GM23338 (cell line): ENCODE measurements around the gene COMMD10. TPM values are rescaled to one million over a fixed set of nuclear protein-coding genes. Genes with fewer than 3 reads are reported as not detected.

Source experiments
- ATAC-seq: fragments of 200-7000 bp; cut with Tn5 transposase; 3 replicates; pipeline ENCODE4 v1.9.1; 2020
- DNase-seq: peaks from one replicate; pipeline ENCODE4 v3.0.0-alpha.2; 2015; ENCODE audit warnings: low spot score
- H2AFZ ChIP-seq: fragments of 200-600 bp; sonication (generic); 2 replicates; pipeline ENCODE4 v1.8.0; 2016; ENCODE audit warnings: antibody characterized with exemption, mild to moderate bottlenecking, moderate library complexity
- H3F3A ChIP-seq: fragments of 200-600 bp; sonication (generic); replicated peaks from 2 replicates; pipeline ENCODE4 v1.8.0; 2017; ENCODE audit warnings: antibody characterized with exemption, mixed run types, low read depth
- H3K27ac ChIP-seq: fragments of 200-600 bp; sonication (generic); 2 replicates; pipeline ENCODE4 v1.6.1; 2016; ENCODE audit warnings: low read depth
- H3K27me3 ChIP-seq: fragments of 200-600 bp; sonication (generic); 2 replicates; pipeline ENCODE4 v1.8.0; 2016; ENCODE audit warnings: mild to moderate bottlenecking, mixed run types, moderate library complexity; ENCODE audit not compliant: insufficient read depth
- H3K36me3 ChIP-seq: fragments of 200-600 bp; sonication (generic); 2 replicates; pipeline ENCODE4 v1.8.0; 2016; ENCODE audit warnings: mild to moderate bottlenecking; ENCODE audit not compliant: insufficient read depth
- H3K4me1 ChIP-seq: fragments of 200-600 bp; sonication (generic); 2 replicates; pipeline ENCODE4 v1.8.0; 2016; ENCODE audit warnings: mild to moderate bottlenecking, moderate library complexity; ENCODE audit not compliant: insufficient read depth
- H3K4me2 ChIP-seq: fragments of 200-600 bp; sonication (generic); 2 replicates; pipeline ENCODE4 v1.7.1; 2017; ENCODE audit warnings: mixed run types
- H3K4me3 ChIP-seq: fragments of 200-600 bp; sonication (generic); 2 replicates; pipeline ENCODE4 v1.6.1; 2016; ENCODE audit warnings: mixed run types
- H3K79me2 ChIP-seq: fragments of 200-600 bp; sonication (generic); replicated peaks from 2 replicates; pipeline ENCODE4 v1.8.0; 2017; ENCODE audit warnings: mild to moderate bottlenecking; ENCODE audit not compliant: insufficient read depth
- H3K9me2 ChIP-seq: fragments of 200-600 bp; sonication (generic); 2 replicates; pipeline ENCODE4 v1.8.0; 2017; ENCODE audit not compliant: insufficient read depth
- H4K20me1 ChIP-seq: fragments of 200-600 bp; sonication (generic); replicated peaks from 2 replicates; pipeline ENCODE4 v1.8.0; 2017; ENCODE audit warnings: mild to moderate bottlenecking; ENCODE audit not compliant: insufficient read depth
- H3K27ac Mint-ChIP-seq: 2 replicates; pipeline ENCODE4 v1.8.0; 2020; ENCODE audit warnings: inconsistent platforms, mild to moderate bottlenecking, moderate library complexity, mixed read lengths
- H3K27me3 Mint-ChIP-seq: 3 replicates; pipeline ENCODE4 v1.8.0; 2022; ENCODE audit warnings: low read depth, mild to moderate bottlenecking, moderate library complexity, mixed read lengths, inconsistent platforms; ENCODE audit not compliant: insufficient read depth, poor library complexity
- H3K36me3 Mint-ChIP-seq: 3 replicates; pipeline ENCODE4 v1.8.0; 2021; ENCODE audit warnings: low read depth, mild to moderate bottlenecking, inconsistent platforms, moderate library complexity, mixed read lengths
- H3K4me1 Mint-ChIP-seq: 3 replicates; pipeline ENCODE4 v1.8.0; 2020; ENCODE audit warnings: mild to moderate bottlenecking, inconsistent platforms, mixed read lengths
- H3K4me3 Mint-ChIP-seq: 3 replicates; pipeline ENCODE4 v1.8.0; 2021; ENCODE audit warnings: moderate library complexity, mild to moderate bottlenecking, inconsistent platforms, mixed read lengths
- H3K9me3 Mint-ChIP-seq: 3 replicates; pipeline ENCODE4 v1.8.0; 2020; ENCODE audit warnings: moderate library complexity, mild to moderate bottlenecking, inconsistent platforms, mixed read lengths
- CREB1 ChIP-seq: fragments of 250-450 bp; sonication (Bioruptor Pico); IDR thresholded peaks from 2 replicates; pipeline ENCODE4 v1.5.0; 2020; ENCODE audit warnings: low read depth, mild to moderate bottlenecking, moderate library complexity
- CTCF ChIP-seq, 2 experiments: fragments of 200-600 bp in 1 of 2; sonication (generic) in 1 of 2; conservative IDR thresholded peaks; 2 replicates each; pipeline versions ENCODE4 v1.5.1 to v1.6.1; 2016 to 2017; ENCODE audit warnings: antibody characterized with exemption in 2 of 2, low read depth in 2 of 2, mild to moderate bottlenecking in 2 of 2, moderate library complexity in 1 of 2
- ETS1 ChIP-seq: IDR thresholded peaks from 2 replicates; pipeline ENCODE4 v1.6.1; 2016; ENCODE audit warnings: antibody characterized with exemption
- EZH2 ChIP-seq: fragments of 200-600 bp; sonication (generic); IDR thresholded peaks from one replicate; pipeline ENCODE4 v1.8.0; 2017; ENCODE audit warnings: antibody characterized with exemption, mild to moderate bottlenecking, low read depth; ENCODE audit not compliant: unreplicated experiment
- EZH2phosphoT487 ChIP-seq: fragments of 200-600 bp; sonication (generic); IDR thresholded peaks from one replicate; pipeline ENCODE4 v1.8.1; 2018; ENCODE audit warnings: antibody characterized with exemption; ENCODE audit not compliant: unreplicated experiment
- JUNB ChIP-seq: IDR thresholded peaks from one replicate; pipeline ENCODE4 v1.6.1; 2016; ENCODE audit warnings: antibody characterized with exemption; ENCODE audit not compliant: unreplicated experiment
- NANOG ChIP-seq: IDR thresholded peaks from 2 replicates; pipeline ENCODE4 v1.6.1; 2016; ENCODE audit warnings: antibody characterized with exemption, borderline replicate concordance
- POLR2AphosphoS5 ChIP-seq: IDR thresholded peaks from 2 replicates; pipeline ENCODE4 v1.6.1; 2016; ENCODE audit warnings: antibody characterized with exemption, low read depth
- REST ChIP-seq: IDR thresholded peaks from one replicate; pipeline ENCODE4 v1.6.1; 2018; ENCODE audit warnings: antibody characterized with exemption; ENCODE audit not compliant: unreplicated experiment
- STAT1 ChIP-seq: IDR thresholded peaks from one replicate; pipeline ENCODE4 v1.6.1; 2016; ENCODE audit warnings: antibody characterized with exemption; ENCODE audit not compliant: unreplicated experiment
- ZNF114 ChIP-seq: fragments of 250-450 bp; sonication (Bioruptor Pico); IDR thresholded peaks from 2 replicates; pipeline ENCODE4 v1.5.0; 2020; ENCODE audit warnings: mild to moderate bottlenecking, moderate library complexity
- ZNF331 ChIP-seq: fragments of 250-450 bp; sonication (Bioruptor Pico); IDR thresholded peaks from 2 replicates; pipeline ENCODE4 v1.5.0; 2020; ENCODE audit warnings: low read depth, mild to moderate bottlenecking, moderate library complexity
- ZNF462 ChIP-seq: fragments of 250-450 bp; sonication (Bioruptor Pico); IDR thresholded peaks from 2 replicates; pipeline ENCODE4 v1.5.0; 2020; ENCODE audit warnings: mild to moderate bottlenecking, moderate library complexity
- polyA plus RNA-seq: library from polyadenylated mRNA; unstranded; fragments of >200 nt; fragmentation: Nextera tagmentation; extraction: Ambion mirVana; gene quantifications from 2 replicates; pipeline ENCODE4 v1.2.1, GENCODE V29; 2016
- total RNA-seq: library from RNA; depleted of rRNA; stranded (reverse); fragments of >200 nt; shearing (Covaris generic); gene quantifications from 2 replicates; pipeline ENCODE4 v1.2.3, GENCODE V29; 2014

Gene COMMD10
- total and polyA plus RNA-seq, 2 experiments from 2014 or later: 58.5 to 84.0 TPM

GRCh38 chr5:116076496-116076895, 8.3 kb upstream of the COMMD10 start:
- Mint-ChIP-seq H3K27me3 (no peaks in the 10 kb centered on the region), H3K27ac (no peak overlapping the region), H3K9me3 (no peaks in the 10 kb centered on the region), H3K36me3 (no peaks in the 10 kb centered on the region), H3K4me3 (no peak overlapping the region), H3K4me1 (no peaks in the 10 kb centered on the region)
- no peaks in the 10 kb centered on the region for H3K36me3 ChIP-seq
- H3K4me2 ChIP-seq: no peak overlapping the region
- no peak for ATAC-seq
- no peaks in the 10 kb centered on the region for H3F3A ChIP-seq
- no peak for TF ChIP-seq EZH2phosphoT487
- TF ChIP-seq CREB1: no peak
- no peak for TF ChIP-seq ZNF331 (CRISPR knock-in tag)
- no peak for TF ChIP-seq STAT1
- no peak for TF ChIP-seq CTCF (conservative IDR thresholded peaks at IDR 0.05; ENCODE audit: low read depth in 2 of 2)
- TF ChIP-seq NANOG: no peak
- no peak for TF ChIP-seq ZNF114 (CRISPR knock-in tag)
- TF ChIP-seq EZH2: no peak
- TF ChIP-seq REST: no peak
- no peak for TF ChIP-seq POLR2AphosphoS5
- TF ChIP-seq JUNB: no peak
- no peak for TF ChIP-seq ETS1
- TF ChIP-seq ZNF462: no peak
- no peaks in the 10 kb centered on the region; the same call in 1 of the 2 replicates for H3K9me2 ChIP-seq
- H3K4me3 ChIP-seq: no peak overlapping the region
- no peaks in the 10 kb centered on the region for H3K27me3 ChIP-seq
- H2AFZ ChIP-seq: no peak overlapping the region
- H3K79me2 ChIP-seq: no peaks in the 10 kb centered on the region
- DNase-seq: no peak
- H3K4me1 ChIP-seq: no peaks in the 10 kb centered on the region; the same call in 1 of the 2 replicates
- H3K27ac ChIP-seq: no peak overlapping the region
- H4K20me1 ChIP-seq: no peaks in the 10 kb centered on the region; the same call in 1 of the 2 replicates
